KMS-11 (cell line): Measurements from ENCODE around the gene OXSR1.

Source experiments
- H2AFZ ChIP-seq: fragments of 200-600 bp; sonication (generic); 2 replicates; pipeline ENCODE4 v1.6.1; 2016; ENCODE audit warnings: antibody characterized with exemption, mixed run types, low read depth
- H3K27ac ChIP-seq: fragments of 200-600 bp; sonication (generic); 2 replicates; pipeline ENCODE4 v1.6.1; 2016; ENCODE audit warnings: mild to moderate bottlenecking, mixed run types
- H3K27me3 ChIP-seq: fragments of 200-600 bp; sonication (generic); 2 replicates; pipeline ENCODE4 v1.6.1; 2017; ENCODE audit warnings: mild to moderate bottlenecking, low read depth, mixed run types, moderate library complexity; ENCODE audit not compliant: insufficient read depth
- H3K36me3 ChIP-seq: fragments of 200-600 bp; sonication (generic); 2 replicates; pipeline ENCODE4 v1.6.1; 2017; ENCODE audit warnings: mild to moderate bottlenecking, mixed run types; ENCODE audit not compliant: insufficient read depth
- H3K4me1 ChIP-seq: fragments of 200-600 bp; sonication (generic); 2 replicates; pipeline ENCODE4 v1.6.1; 2016; ENCODE audit warnings: mild to moderate bottlenecking, low read depth, mixed run types; ENCODE audit not compliant: poor library complexity, severe bottlenecking
- H3K4me2 ChIP-seq: fragments of 200-600 bp; sonication (generic); 2 replicates; pipeline ENCODE4 v1.7.0; 2016; ENCODE audit warnings: mild to moderate bottlenecking, mixed run types
- H3K4me3 ChIP-seq: fragments of 200-600 bp; sonication (generic); IDR thresholded peaks from 2 replicates; pipeline ENCODE4 v1.6.1; 2017; ENCODE audit warnings: low read depth, low read length, mixed read lengths; ENCODE audit not compliant: insufficient read depth
- H3K79me2 ChIP-seq: fragments of 200-600 bp; sonication (generic); 2 replicates; pipeline ENCODE4 v1.6.1; 2016; ENCODE audit warnings: low read depth, mixed run types; ENCODE audit not compliant: insufficient read depth
- H3K9ac ChIP-seq: fragments of 200-600 bp; sonication (generic); 2 replicates; pipeline ENCODE4 v1.6.1; 2016; ENCODE audit warnings: mild to moderate bottlenecking, mixed run types
- H4K20me1 ChIP-seq: fragments of 200-600 bp; sonication (generic); 2 replicates; pipeline ENCODE4 v1.6.1; 2016; ENCODE audit warnings: mild to moderate bottlenecking, mixed run types; ENCODE audit not compliant: insufficient read depth
- CTCF ChIP-seq: fragments of 200-600 bp; sonication (generic); conservative IDR thresholded peaks from 2 replicates; pipeline ENCODE4 v1.6.1; 2017; ENCODE audit warnings: low read depth, mild to moderate bottlenecking, antibody characterized with exemption, low read length, moderate library complexity, mixed read lengths

Gene OXSR1

GRCh38 chr3:38226273-38226672 is 60.9 kb downstream of the OXSR1 start:
- no peak overlapping the region for H3K4me3 ChIP-seq
- TF ChIP-seq CTCF, result no peak
- no peak overlapping the region for H2AFZ ChIP-seq
- H3K36me3 ChIP-seq, result no peaks in the 10 kb centered on the region
- no peak overlapping the region for H3K4me2 ChIP-seq
- H3K9ac ChIP-seq, result no peak overlapping the region
- no peaks in the 10 kb centered on the region for H3K27me3 ChIP-seq
- H3K27ac ChIP-seq, result no peak overlapping the region
- no peaks in the 10 kb centered on the region for H3K4me1 ChIP-seq
- no peaks in the 10 kb centered on the region for H3K79me2 ChIP-seq
- no peaks in the 10 kb centered on the region for H4K20me1 ChIP-seq

GRCh38 chr3:38227989-38228388 is 62.7 kb downstream of the OXSR1 start:
- TF ChIP-seq CTCF, result no peak
- Histone ChIP-seq H3K4me1 (no peaks in the 10 kb centered on the region), H3K4me2 (no peak overlapping the region), H3K27ac (no peak overlapping the region), H3K4me3 (no peak overlapping the region), H4K20me1 (no peaks in the 10 kb centered on the region), H3K36me3 (no peaks in the 10 kb centered on the region), H2AFZ (no peak overlapping the region), H3K27me3 (no peaks in the 10 kb centered on the region), H3K9ac (no peak overlapping the region), H3K79me2 (no peaks in the 10 kb centered on the region)

GRCh38 chr3:38229036-38229435 is 63.7 kb downstream of the OXSR1 start:
- Histone ChIP-seq H2AFZ (no peak overlapping the region), H3K4me3 (no peak overlapping the region), H3K27me3 (no peaks in the 10 kb centered on the region), H3K79me2 (no peaks in the 10 kb centered on the region), H3K4me1 (no peaks in the 10 kb centered on the region), H4K20me1 (no peaks in the 10 kb centered on the region), H3K9ac (no peak overlapping the region), H3K27ac (no peak overlapping the region), H3K4me2 (no peak overlapping the region), H3K36me3 (no peaks in the 10 kb centered on the region)
- TF ChIP-seq CTCF, result no peak

GRCh38 chr3:38232701-38233100 is 67.4 kb downstream of the OXSR1 start:
- no peak overlapping the region for H2AFZ ChIP-seq
- H3K9ac ChIP-seq, result no peak overlapping the region
- no peak for TF ChIP-seq CTCF
- no peaks in the 10 kb centered on the region for H3K36me3 ChIP-seq
- no peak overlapping the region for H3K4me3 ChIP-seq
- H3K79me2 ChIP-seq, result no peaks in the 10 kb centered on the region
- no peaks in the 10 kb centered on the region for H3K27me3 ChIP-seq
- H3K4me1 ChIP-seq, result no peaks in the 10 kb centered on the region
- no peak overlapping the region for H3K4me2 ChIP-seq
- H3K27ac ChIP-seq, result no peak overlapping the region
- H4K20me1 ChIP-seq, result no peaks in the 10 kb centered on the region

GRCh38 chr3:38235466-38235865 is 70.1 kb downstream of the OXSR1 start:
- Histone ChIP-seq H3K36me3 (no peaks in the 10 kb centered on the region), H3K27me3 (no peaks in the 10 kb centered on the region), H3K4me2 (no peak overlapping the region)

More at GRCh38 chr3:38235466-38235865, 70.1 kb downstream of the OXSR1 start:
- no peak for TF ChIP-seq CTCF
- H3K27ac ChIP-seq, result no peak overlapping the region
- no peak overlapping the region for H3K4me3 ChIP-seq
- no peaks in the 10 kb centered on the region for H3K4me1 ChIP-seq
- H3K79me2 ChIP-seq, result no peaks in the 10 kb centered on the region
- no peaks in the 10 kb centered on the region for H4K20me1 ChIP-seq
- no peak overlapping the region for H2AFZ ChIP-seq
- H3K9ac ChIP-seq, result no peak overlapping the region
